Right lobe of liver (tissue), 4 donors: Measurements from ENCODE around the gene GOSR2.

Experiments used
- POLR2A ChIP-seq: fragments of 450-650 bp; IDR thresholded peaks from one replicate; pipeline ENCODE4 v1.6.1; 2017; ENCODE audit warnings: antibody characterized with exemption, mild to moderate bottlenecking
- TF ChIP-seq, protein P1 (sequence below), 4 donors: fragments of 200-600 bp in 3 of 4; fragments of 450-650 bp in 1 of 4; IDR thresholded peaks; one replicate each; pipeline versions ENCODE4 v1.5.1 to v1.8.0; 2016 to 2022; ENCODE audit warnings: antibody characterized with exemption in 4 of 4, mild to moderate bottlenecking in 2 of 4
- donor health status: DM: no; HTN: no; CAD: no.
- donor health status: DM: no; HTN: no; CAD: no.
- donor health status: DM: no; HTN: yes; CAD: no.

DNA sequence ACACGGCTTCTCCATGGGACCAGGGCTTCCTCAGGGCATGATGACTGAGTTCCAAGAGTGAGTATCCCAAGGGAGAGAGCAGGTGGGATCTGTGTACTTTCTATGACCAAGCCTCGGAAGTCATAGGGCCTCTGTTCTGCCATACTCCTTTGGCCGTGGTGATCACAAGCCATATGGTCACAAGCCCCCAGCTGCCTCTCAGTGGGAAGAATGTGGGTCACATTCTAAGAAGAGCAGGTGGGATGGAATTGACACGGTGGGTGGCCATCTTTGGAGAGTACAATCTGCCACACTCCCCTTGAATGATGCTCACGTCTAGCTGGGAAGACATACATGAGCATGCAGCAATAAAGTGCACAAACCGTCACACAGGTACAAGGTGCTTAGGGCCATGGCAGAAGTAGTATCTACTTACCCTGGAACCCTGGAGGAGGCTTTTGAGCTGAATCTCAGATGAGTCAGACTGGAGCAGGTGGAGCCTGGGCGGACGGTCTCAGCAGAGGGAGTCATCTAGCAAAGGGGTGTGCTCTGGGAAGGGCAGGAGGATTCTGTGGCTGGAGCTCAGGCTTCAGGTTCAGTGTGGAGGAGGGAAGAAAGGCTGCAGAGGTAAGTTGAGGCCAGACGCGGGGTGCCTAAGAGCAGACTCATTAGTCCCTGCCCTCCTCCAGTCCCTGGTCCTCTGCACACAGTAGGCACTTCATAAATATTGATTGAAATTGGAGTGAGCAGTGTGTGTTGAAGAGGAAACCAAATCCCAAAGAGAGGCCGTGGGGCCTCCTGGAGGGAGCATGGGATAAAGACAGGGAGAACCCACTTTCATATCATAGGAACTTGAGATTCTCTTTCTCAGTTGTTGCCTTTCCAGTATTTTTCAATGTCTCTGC, 26.6 kb downstream of the GOSR2 start:
- TF ChIP-seq, protein P1, sequence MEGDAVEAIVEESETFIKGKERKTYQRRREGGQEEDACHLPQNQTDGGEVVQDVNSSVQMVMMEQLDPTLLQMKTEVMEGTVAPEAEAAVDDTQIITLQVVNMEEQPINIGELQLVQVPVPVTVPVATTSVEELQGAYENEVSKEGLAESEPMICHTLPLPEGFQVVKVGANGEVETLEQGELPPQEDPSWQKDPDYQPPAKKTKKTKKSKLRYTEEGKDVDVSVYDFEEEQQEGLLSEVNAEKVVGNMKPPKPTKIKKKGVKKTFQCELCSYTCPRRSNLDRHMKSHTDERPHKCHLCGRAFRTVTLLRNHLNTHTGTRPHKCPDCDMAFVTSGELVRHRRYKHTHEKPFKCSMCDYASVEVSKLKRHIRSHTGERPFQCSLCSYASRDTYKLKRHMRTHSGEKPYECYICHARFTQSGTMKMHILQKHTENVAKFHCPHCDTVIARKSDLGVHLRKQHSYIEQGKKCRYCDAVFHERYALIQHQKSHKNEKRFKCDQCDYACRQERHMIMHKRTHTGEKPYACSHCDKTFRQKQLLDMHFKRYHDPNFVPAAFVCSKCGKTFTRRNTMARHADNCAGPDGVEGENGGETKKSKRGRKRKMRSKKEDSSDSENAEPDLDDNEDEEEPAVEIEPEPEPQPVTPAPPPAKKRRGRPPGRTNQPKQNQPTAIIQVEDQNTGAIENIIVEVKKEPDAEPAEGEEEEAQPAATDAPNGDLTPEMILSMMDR (IDR thresholded peaks at IDR 0.05) = no peak
- TF ChIP-seq POLR2A = no peak
